WI38 (cell line): Measurements from ENCODE around the gene EGFL7.
A peak's percentile ranks its signal among the peaks of the same experiment; 100 is the strongest.

Source experiments
- H3K4me3 ChIP-seq: 2 replicates; pipeline ENCODE4 v1.5.1; 2011; ENCODE audit warnings: low read depth, mild to moderate bottlenecking, control low read depth, low read length
- TF ChIP-seq, protein P1 (sequence below): IDR thresholded peaks from 2 replicates; pipeline ENCODE4 v1.5.1; 2012; ENCODE audit warnings: low read depth, mild to moderate bottlenecking, control low read depth, low read length

Gene EGFL7

DNA sequence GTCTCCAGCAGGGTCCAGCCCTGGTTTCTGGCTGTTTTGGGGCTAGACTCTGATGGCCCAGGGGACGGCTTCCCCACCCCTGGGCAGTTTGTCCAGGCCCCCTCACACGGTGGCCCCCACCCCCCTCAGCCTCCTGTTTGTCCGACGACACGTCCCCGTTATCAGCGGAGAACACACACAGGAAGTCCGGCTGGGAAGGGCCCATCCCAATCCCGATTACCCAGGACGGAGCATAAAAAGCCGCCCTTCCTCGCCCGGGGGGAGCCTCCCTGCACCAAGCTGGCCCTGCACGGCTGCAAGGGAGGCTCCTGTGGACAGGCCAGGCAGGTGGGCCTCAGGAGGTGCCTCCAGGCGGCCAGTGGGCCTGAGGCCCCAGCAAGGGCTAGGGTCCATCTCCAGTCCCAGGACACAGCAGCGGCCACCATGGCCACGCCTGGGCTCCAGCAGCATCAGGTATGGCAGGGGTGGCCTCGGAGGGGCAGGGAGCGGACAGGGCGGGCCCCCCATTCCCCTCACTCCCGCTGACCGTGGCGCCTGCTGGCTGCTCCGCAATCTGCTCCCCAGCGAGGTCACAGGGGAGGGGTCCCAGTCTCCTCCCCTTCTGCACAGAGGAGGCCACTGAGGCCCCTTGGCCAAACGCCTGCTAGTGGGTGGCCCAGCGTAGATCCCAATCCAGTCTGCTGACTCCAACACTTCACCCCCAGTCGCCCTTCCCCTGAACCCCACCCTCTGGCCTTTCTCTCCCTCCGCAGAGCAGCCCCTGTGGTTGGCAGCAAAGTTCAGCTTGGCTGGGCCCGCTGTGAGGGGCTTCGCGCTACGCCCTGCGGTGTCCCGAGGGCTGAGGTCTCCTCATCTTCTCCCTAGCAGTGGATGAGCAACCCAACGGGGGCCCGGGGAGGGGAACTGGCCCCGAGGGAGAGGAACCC lies at the start of gene EGFL7:
TSS of gene EGFL7 (plus strand) at position 261 of the 926 bp plus-strand sequence. CDS start 5,367 bp downstream, outside the sequence.
- no peak within 1 kb of the TSS for H3K4me3 ChIP-seq
- TF ChIP-seq, protein P1, sequence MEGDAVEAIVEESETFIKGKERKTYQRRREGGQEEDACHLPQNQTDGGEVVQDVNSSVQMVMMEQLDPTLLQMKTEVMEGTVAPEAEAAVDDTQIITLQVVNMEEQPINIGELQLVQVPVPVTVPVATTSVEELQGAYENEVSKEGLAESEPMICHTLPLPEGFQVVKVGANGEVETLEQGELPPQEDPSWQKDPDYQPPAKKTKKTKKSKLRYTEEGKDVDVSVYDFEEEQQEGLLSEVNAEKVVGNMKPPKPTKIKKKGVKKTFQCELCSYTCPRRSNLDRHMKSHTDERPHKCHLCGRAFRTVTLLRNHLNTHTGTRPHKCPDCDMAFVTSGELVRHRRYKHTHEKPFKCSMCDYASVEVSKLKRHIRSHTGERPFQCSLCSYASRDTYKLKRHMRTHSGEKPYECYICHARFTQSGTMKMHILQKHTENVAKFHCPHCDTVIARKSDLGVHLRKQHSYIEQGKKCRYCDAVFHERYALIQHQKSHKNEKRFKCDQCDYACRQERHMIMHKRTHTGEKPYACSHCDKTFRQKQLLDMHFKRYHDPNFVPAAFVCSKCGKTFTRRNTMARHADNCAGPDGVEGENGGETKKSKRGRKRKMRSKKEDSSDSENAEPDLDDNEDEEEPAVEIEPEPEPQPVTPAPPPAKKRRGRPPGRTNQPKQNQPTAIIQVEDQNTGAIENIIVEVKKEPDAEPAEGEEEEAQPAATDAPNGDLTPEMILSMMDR = no peak

DNA sequence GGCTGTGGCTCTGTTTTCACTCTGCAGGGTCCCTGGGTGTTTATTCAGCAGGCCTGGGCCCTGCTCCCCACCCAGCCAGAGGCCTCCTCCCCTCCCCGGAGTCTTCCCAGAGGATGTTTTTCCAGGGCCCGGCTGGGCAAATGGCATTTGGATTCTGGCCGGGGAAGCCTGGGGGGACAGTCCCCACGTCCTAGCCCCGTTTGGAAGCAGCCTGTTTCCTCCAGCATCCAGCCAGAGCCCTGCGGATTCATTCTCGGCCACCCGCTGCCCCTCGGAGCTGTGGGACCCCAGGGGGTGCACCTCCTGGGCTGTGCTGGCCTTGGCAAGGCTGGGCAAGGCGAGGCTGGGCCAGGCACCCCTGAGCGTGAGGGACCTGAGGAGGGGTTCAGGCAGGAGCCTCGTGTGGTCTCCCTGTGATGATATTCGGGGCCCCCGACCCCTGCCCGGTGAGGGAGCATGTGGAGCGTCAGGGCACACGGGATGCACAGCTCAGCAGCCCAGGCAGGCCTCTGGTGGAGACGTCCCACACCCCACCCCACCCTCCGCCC lies 48.8 kb upstream of the EGFL7 start:
- TF ChIP-seq, protein P1 = no peak
- H3K4me3 ChIP-seq = no peak overlapping the region

DNA sequence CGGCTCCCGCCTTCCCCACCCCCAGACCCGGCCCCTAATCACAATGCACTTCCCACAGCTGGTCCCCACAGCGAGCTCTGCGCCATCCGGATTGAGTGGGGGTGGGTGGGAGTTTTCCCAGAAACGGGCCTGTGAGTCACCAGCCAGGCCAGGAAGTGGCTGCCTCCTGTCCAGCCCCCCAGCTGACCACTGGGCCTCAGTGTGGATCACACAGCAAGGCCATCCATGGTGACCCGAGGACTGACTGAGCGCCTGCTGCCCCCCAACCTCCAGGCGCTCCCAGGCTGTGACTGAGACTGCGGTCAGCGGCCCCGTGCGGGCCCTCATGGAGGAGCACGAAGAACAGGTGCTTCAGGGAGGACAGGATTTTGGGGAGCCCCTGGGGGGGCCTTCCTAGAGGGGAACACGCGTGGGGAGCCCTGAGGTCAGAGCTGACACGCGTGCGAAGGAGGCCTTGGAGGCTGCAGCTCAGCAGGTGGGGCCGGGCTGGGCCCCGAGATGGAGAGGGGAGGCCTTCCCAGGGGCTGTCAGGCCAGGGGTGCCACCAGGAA lies 48.3 kb upstream of the EGFL7 start:
- peak overlapping the region; percentile 19; the same call in 1 of the 2 replicates for H3K4me3 ChIP-seq

DNA sequence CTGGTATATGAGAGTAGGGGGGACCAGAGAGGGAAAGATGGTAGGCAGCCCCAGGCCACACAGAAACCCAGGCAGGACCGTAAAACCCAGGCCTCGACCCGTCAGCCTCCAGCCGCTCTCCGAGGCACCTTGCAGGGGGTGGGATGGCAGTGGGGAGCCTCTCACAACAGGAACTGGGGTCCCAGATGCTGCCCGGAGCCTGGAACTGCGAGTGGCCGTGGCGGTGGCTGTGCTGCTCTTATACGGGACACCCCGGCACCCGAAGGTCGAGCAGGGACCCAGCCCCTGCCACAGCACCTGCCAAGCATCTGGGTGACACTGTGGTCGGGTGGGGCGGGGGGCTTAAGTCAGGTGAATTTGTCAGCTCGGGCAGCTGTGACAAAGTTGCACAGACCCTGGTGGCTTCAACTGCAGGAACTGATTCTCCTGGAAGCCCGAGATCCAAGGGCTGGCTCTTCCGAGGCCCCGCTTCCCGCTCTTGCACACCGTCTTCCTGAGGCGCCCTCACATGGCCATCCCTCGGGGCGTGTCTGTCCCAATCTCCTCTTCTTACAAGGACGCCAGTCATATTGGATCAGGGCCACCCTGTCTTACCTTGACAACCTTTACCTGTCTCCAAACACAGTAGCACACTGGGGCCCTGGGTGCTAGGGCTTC lies 47.6 kb upstream of the EGFL7 start:
- TF ChIP-seq, protein P1 = no peak
- H3K4me3 ChIP-seq = no peak overlapping the region

More for the DNA sequence above, 48.3 kb upstream of the EGFL7 start:
- TF ChIP-seq, protein P1 = no peak

DNA sequence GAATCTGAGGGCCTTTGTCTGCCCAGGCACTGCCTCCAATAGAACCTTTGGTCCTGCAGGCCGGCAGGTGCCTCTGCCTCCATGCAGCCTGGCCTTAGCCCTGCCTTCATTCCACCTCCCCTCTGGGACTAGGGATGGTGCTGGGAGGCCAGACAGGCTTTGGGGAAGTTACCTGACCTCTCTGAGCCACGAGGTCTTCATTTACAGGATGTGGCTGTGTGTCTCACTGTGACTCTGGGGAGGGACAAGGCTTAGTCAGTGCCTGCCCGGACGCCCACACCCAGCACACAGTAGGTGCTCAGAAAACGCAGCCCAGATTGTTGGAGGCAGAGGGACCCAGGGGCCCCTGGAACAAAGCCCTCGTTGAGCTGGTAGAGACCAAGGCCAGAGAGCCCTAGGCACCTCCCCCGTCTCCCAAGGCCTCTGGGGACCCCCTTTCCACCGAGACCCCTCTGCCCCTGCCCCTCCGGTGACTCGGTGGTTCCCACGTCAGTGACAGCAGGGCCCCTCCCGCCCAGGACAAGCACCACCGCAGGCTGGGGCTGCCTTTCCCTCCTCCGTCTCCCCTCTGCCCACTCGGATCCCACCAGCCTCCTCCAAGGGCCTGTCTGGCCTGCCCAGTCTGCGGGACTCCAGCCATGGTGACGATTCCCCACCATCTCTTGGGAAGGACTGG lies 46.9 kb upstream of the EGFL7 start:
- no peak overlapping the region for H3K4me3 ChIP-seq
- TF ChIP-seq, protein P1 = no peak

DNA sequence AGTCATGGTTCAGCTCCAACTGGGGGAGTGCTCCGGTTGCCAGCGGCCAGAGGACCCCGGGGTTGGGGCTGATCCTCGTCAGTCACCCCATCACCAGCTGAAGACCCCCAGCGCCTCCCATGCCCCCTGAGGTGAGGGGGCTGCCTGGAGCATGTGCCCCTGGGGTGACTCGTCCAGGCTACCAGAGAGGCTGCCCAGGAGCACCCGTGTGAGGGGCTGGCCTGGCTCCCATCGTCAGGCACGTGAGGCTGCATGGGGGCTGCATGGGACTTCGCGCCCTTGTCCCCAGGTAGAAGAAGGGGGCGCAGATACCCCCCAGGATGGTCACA lies 46.4 kb upstream of the EGFL7 start:
- no peak overlapping the region for H3K4me3 ChIP-seq
- TF ChIP-seq, protein P1 = no peak
